Karpas-422 (cell line): ENCODE measurements around the gene OR51V1. TPM values are rescaled to one million over a fixed set of nuclear protein-coding genes. Genes with fewer than 3 reads are reported as not detected.

Source experiments
- DNase-seq: peaks from one replicate; pipeline ENCODE4 v3.0.0-alpha.2; 2015
- H2AFZ ChIP-seq: fragments of 200-600 bp; sonication (generic); 2 replicates; pipeline ENCODE4 v1.6.1; 2014; ENCODE audit warnings: antibody characterized with exemption, low read length, mixed read lengths
- H3K27ac ChIP-seq: fragments of 200-600 bp; sonication (generic); 2 replicates; pipeline ENCODE4 v1.5.1; 2014; ENCODE audit warnings: mild to moderate bottlenecking, low read length, moderate library complexity
- H3K27me3 ChIP-seq: fragments of 200-600 bp; sonication (generic); 2 replicates; pipeline ENCODE4 v1.6.1; 2014; ENCODE audit warnings: low read length, mixed read lengths
- H3K36me3 ChIP-seq: fragments of 200-600 bp; sonication (generic); 2 replicates; pipeline ENCODE4 v1.6.1; 2014; ENCODE audit warnings: low read length, mixed read lengths; ENCODE audit not compliant: insufficient read depth
- H3K4me1 ChIP-seq: fragments of 200-600 bp; sonication (generic); 2 replicates; pipeline ENCODE4 v1.6.1; 2014; ENCODE audit warnings: mild to moderate bottlenecking, low read length, mixed read lengths
- H3K4me2 ChIP-seq: fragments of 200-600 bp; sonication (generic); 2 replicates; pipeline ENCODE4 v1.6.1; 2014; ENCODE audit warnings: low read length, low read depth, mild to moderate bottlenecking; ENCODE audit not compliant: poor library complexity, severe bottlenecking
- H3K4me3 ChIP-seq: fragments of 200-600 bp; sonication (generic); 2 replicates; pipeline ENCODE4 v1.5.1; 2014; ENCODE audit warnings: mild to moderate bottlenecking, antibody characterized with exemption, low read length, mixed read lengths
- H3K79me2 ChIP-seq: fragments of 200-600 bp; sonication (generic); 2 replicates; pipeline ENCODE4 v1.6.1; 2014; ENCODE audit warnings: mild to moderate bottlenecking, low read length, mixed read lengths
- H3K9ac ChIP-seq: fragments of 200-600 bp; sonication (generic); 2 replicates; pipeline ENCODE4 v1.6.0; 2014; ENCODE audit warnings: low read length
- H3K9me2 ChIP-seq: fragments of 200-600 bp; sonication (generic), shearing (Covaris generic); replicated peaks from 2 replicates; pipeline ENCODE4 v1.6.0; 2014; ENCODE audit warnings: mild to moderate bottlenecking, low read length, moderate library complexity; ENCODE audit not compliant: insufficient read depth
- H3K9me3 ChIP-seq: fragments of 300-700, 200-600 bp; sonication (generic); 2 replicates; pipeline ENCODE4 v1.6.1; 2014; ENCODE audit warnings: low read length, mixed read lengths
- H4K20me1 ChIP-seq: fragments of 200-600 bp; sonication (generic); 2 replicates; pipeline ENCODE4 v1.6.1; 2014; ENCODE audit warnings: mild to moderate bottlenecking, antibody characterized with exemption, low read length, low read depth; ENCODE audit not compliant: insufficient read depth
- total RNA-seq: library from RNA; depleted of rRNA; stranded (reverse); fragments of >200 nt; shearing (Covaris generic); gene quantifications from 2 replicates; pipeline ENCODE4 v1.2.3, GENCODE V29; 2014; ENCODE audit warnings: low replicate concordance

Gene OR51V1
- total RNA-seq, 1 experiment from 2014 or later: not detected

DNA sequence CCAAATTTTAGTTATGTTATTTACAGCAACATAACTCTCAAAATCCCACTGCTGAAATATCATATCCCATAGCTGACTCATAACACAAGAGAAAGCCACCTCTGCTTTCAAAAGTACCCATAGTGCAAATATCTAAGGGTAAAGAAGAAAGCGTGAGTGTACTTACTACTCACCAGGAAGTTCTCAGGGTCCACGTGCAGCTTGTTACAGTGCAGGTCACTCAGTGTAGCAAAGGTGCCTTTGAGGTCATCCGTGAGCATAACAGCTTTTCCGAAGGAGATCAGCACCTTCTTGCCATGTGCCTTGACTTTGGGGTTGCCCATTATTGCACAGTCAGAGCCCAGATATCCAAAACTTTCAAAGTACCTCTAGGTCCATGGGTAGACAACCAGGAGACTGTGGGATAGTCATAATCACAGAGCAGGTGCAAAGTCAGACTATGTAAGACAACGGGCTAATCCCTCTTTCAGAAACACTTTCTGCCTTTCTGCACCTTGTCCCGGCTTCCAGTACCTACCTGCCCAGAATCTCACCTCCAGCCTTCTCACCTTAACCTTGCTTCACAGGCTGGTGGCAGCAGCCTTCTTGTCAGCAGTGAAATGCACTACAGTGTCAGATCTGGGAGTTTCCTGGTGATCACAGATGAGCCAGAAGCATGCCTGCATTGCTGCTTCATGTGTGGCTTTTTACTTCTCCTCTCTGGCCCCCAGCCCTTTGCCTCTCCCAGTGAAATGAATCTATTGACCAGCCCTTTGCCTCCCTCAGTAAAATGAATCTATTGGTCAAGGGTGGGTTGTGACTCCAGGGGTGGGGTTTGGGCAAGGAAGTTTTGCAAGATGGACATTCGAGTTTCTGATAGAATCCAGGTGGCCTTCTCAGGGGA is 42.7 kb upstream of the OR51V1 start:
- Histone ChIP-seq H3K9me2 (no peaks in the 10 kb centered on the region), H3K4me1 (no peaks in the 10 kb centered on the region), H3K36me3 (no peaks in the 10 kb centered on the region), H3K4me2 (no peak overlapping the region), H3K27me3 (no peaks in the 10 kb centered on the region), H3K9me3 (no peaks in the 10 kb centered on the region), H4K20me1 (no peaks in the 10 kb centered on the region), H2AFZ (no peak overlapping the region), H3K9ac (no peak overlapping the region), H3K27ac (no peak overlapping the region), H3K4me3 (no peak overlapping the region), H3K79me2 (no peaks in the 10 kb centered on the region)
- DNase-seq: no peak

DNA sequence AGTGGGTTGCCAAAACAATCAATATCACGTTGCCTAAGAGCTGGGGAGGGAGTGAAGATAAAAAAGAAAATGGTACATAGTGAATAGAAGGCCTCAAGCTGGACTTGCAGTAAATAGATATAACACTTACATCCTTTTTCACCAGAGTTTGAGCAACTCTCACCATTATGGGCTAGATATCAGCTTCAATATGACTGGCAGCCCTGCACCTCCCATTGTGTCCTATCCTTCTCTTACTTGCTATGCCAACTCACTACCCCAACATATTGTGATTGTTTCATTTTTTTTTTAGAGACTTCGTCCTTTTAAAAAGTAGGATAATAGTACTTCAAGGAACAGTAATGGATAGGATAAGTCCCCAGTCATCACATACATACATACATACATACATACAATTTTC is 41.7 kb upstream of the OR51V1 start:
- no peak overlapping the region for H3K9ac ChIP-seq
- H3K4me1 ChIP-seq: no peaks in the 10 kb centered on the region
- no peak overlapping the region for H3K4me2 ChIP-seq
- no peaks in the 10 kb centered on the region for H4K20me1 ChIP-seq
- H3K9me3 ChIP-seq: no peaks in the 10 kb centered on the region
- no peaks in the 10 kb centered on the region for H3K27me3 ChIP-seq
- H3K79me2 ChIP-seq: no peaks in the 10 kb centered on the region
- no peak for DNase-seq
- no peaks in the 10 kb centered on the region for H3K36me3 ChIP-seq
- no peaks in the 10 kb centered on the region for H3K9me2 ChIP-seq
- H3K27ac ChIP-seq: no peak overlapping the region
- no peak overlapping the region for H2AFZ ChIP-seq
- H3K4me3 ChIP-seq: no peak overlapping the region

DNA sequence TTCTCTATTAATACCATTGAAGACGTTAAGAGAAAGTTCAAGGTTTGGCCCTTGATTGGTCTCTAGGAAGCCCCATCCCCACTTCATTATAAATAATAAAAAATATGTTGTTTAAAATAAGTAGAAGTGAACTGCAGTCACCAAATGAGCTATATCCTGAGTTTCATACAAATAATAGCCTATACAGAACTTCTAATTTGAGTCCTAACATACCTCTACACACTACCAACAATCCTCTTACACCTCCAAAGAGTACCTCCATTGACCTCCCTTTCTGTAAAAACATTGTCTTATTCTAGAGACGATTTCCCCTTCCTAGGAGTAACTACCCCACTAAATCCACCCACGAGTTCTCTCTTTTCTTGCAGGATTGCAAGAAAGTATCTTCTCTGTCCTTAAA is 41.0 kb upstream of the OR51V1 start:
- Histone ChIP-seq H3K9ac (no peak overlapping the region), H3K4me2 (no peak overlapping the region), H3K4me1 (no peaks in the 10 kb centered on the region), H3K79me2 (no peaks in the 10 kb centered on the region), H3K4me3 (no peak overlapping the region), H3K36me3 (no peaks in the 10 kb centered on the region), H3K9me3 (no peaks in the 10 kb centered on the region), H2AFZ (no peak overlapping the region), H4K20me1 (no peaks in the 10 kb centered on the region), H3K9me2 (no peaks in the 10 kb centered on the region), H3K27ac (no peak overlapping the region), H3K27me3 (no peaks in the 10 kb centered on the region)
- DNase-seq: no peak

DNA sequence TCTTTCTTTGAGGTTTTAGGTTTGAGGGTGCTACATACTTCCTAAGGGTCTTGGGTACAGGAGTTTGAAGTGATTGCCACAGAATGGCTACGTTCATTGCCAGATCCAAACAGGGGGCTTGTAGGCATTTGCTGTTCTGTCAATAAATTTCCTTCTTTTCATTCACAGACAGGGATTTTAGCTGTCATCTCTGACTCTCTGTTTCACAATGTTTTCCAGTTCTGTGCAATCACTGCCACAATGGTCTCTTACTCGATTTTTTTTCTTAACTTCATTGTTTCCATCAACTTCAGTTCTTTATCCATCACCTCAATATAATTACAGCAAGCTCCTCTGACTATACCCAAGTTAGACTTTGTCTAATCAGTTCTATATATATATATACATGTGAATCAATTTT is 40.0 kb upstream of the OR51V1 start:
- Histone ChIP-seq H3K4me3 (no peak overlapping the region), H3K79me2 (no peaks in the 10 kb centered on the region), H3K9me2 (no peaks in the 10 kb centered on the region), H3K36me3 (no peaks in the 10 kb centered on the region), H3K9me3 (no peaks in the 10 kb centered on the region), H3K27me3 (no peaks in the 10 kb centered on the region), H2AFZ (no peak overlapping the region), H3K4me2 (no peak overlapping the region), H4K20me1 (no peaks in the 10 kb centered on the region), H3K4me1 (no peaks in the 10 kb centered on the region), H3K9ac (no peak overlapping the region), H3K27ac (no peak overlapping the region)
- no peak for DNase-seq

DNA sequence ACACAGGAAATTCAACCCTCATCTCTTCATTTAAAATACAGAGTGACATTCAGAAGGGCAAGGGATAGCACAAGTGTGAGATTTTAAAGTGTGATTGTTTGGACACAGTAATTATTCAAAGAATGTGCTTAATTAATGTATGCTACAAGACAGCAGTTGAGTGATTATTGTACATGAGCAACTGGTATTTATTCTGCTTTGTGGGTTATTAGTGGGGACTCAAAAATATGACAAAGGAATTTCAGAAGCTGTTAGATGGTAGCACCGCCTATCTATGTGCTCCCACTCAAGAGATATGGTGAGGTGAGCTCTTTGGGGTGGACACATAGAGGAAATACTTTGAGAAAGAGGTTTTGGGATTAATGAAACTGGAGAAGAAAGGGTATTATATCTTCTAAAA is 39.6 kb upstream of the OR51V1 start:
- no peaks in the 10 kb centered on the region for H3K9me2 ChIP-seq
- H3K4me3 ChIP-seq: no peak overlapping the region
- H4K20me1 ChIP-seq: no peaks in the 10 kb centered on the region
- H3K79me2 ChIP-seq: no peaks in the 10 kb centered on the region
- no peak overlapping the region for H3K9ac ChIP-seq
- no peaks in the 10 kb centered on the region for H3K27me3 ChIP-seq
- DNase-seq: no peak
- H3K4me2 ChIP-seq: no peak overlapping the region
- no peak overlapping the region for H2AFZ ChIP-seq
- no peaks in the 10 kb centered on the region for H3K9me3 ChIP-seq
- H3K27ac ChIP-seq: no peak overlapping the region
- H3K4me1 ChIP-seq: no peaks in the 10 kb centered on the region
- no peaks in the 10 kb centered on the region for H3K36me3 ChIP-seq

DNA sequence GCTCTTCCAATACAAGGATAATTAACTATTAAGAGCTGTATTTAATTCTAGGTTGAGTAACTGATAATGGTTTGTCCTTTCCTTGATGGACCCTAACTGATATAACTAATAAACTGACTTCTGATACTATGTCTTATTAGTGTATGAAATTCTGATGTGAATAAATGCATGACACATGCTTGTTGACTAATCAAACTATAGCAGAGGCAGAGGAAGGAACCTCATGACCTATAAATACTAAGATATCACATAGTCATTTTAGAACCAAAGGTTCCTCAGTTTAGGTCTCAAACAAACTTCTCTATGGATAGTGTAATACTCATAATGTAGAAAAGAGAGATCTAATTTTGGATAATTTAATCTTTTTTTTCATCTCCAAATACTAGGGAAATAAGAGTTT is 38.6 kb upstream of the OR51V1 start:
- Histone ChIP-seq H3K4me2 (no peak overlapping the region), H3K9me3 (no peaks in the 10 kb centered on the region), H3K4me3 (no peak overlapping the region), H3K27me3 (no peaks in the 10 kb centered on the region), H4K20me1 (no peaks in the 10 kb centered on the region), H3K36me3 (no peaks in the 10 kb centered on the region), H3K9ac (no peak overlapping the region), H3K27ac (no peak overlapping the region), H2AFZ (no peak overlapping the region), H3K9me2 (no peaks in the 10 kb centered on the region), H3K4me1 (no peaks in the 10 kb centered on the region), H3K79me2 (no peaks in the 10 kb centered on the region)
- DNase-seq: no peak

DNA sequence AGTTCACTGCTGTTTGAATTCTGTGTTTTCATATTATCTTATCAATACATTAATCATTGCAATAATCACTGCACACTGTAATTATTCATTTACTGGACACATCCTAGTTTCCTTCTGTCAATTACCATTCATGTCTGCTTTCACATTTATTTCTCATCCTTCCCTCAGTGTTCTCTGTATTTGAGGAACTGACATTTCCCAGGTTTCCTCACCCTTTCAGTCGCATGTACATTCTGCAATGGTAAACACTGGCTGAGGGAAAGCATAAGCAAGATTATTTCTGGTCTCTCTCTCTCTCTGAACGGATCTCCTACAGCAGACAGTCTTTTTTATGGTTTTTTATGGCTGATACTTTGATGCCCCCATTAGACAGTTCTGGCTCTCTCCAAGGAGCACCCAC is 38.0 kb upstream of the OR51V1 start:
- no peak overlapping the region for H3K9ac ChIP-seq
- no peak overlapping the region for H3K27ac ChIP-seq
- H3K4me1 ChIP-seq: no peaks in the 10 kb centered on the region
- no peaks in the 10 kb centered on the region for H3K36me3 ChIP-seq
- no peak for DNase-seq
- H3K9me2 ChIP-seq: no peaks in the 10 kb centered on the region
- no peak overlapping the region for H2AFZ ChIP-seq
- no peak overlapping the region for H3K4me2 ChIP-seq
- H3K9me3 ChIP-seq: no peaks in the 10 kb centered on the region
- no peaks in the 10 kb centered on the region for H3K79me2 ChIP-seq
- H3K27me3 ChIP-seq: no peaks in the 10 kb centered on the region
- no peak overlapping the region for H3K4me3 ChIP-seq
- no peaks in the 10 kb centered on the region for H4K20me1 ChIP-seq

DNA sequence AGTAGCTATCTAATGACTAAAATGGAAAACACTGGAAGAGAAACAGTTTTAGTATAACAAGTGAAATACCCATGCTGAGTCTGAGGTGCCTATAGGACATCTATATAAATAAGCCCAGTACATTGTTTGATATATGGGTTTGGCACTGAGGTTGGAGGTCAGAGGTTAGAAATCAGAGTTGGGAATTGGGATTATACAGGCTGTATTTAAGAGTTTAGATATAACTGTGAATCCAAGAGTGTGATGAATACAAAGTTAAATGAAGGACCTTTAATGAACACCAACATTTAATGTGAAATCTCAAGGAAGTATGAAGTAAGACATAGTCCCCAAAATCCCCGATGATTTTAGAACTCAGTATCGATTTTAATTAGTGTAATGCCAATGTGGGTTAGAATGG is 36.9 kb upstream of the OR51V1 start:
- H3K27ac ChIP-seq: no peak overlapping the region
- H3K9me3 ChIP-seq: no peaks in the 10 kb centered on the region
- no peak overlapping the region for H3K4me2 ChIP-seq
- H3K9ac ChIP-seq: no peak overlapping the region
- no peak overlapping the region for H3K4me3 ChIP-seq
- no peaks in the 10 kb centered on the region for H3K4me1 ChIP-seq
- no peaks in the 10 kb centered on the region for H4K20me1 ChIP-seq
- no peak for DNase-seq
- H2AFZ ChIP-seq: no peak overlapping the region
- H3K36me3 ChIP-seq: no peaks in the 10 kb centered on the region
- no peaks in the 10 kb centered on the region for H3K79me2 ChIP-seq
- no peaks in the 10 kb centered on the region for H3K9me2 ChIP-seq
- H3K27me3 ChIP-seq: no peaks in the 10 kb centered on the region
